ENCODE data around the gene PPM1N.

GRCh38 chr19:45498411-45499195 lies at the start of gene PPM1N:
- TF ChIP-seq CTCF (IDR thresholded peaks at IDR 0.05), result no peak
- no peak for TF ChIP-seq POLR2A (IDR thresholded peaks at IDR 0.05)

All from testis (tissue), 2 donors.